SK-N-SH treated with all-trans-retinoic acid at 6 μM for 48 hours (cell line): ENCODE results near the gene SGPP1.
"Not testable (repeated sequence)": the region's sequence is repeated elsewhere in the genome, so short reads cannot be mapped to it uniquely, and the experiment has no call there.

Source experiments
- ATAC-seq: fragments of 200-7000 bp; cut with Tn5 transposase; 3 replicates; pipeline ENCODE4 v1.9.1; 2020; ENCODE audit warnings: mild to moderate bottlenecking, moderate library complexity
- ARNTL ChIP-seq: fragments of 450-650 bp; formaldehyde crosslinking; IDR thresholded peaks from 2 replicates; pipeline ENCODE4 v1.5.0; 2020; ENCODE audit warnings: low read depth, mild to moderate bottlenecking, moderate library complexity, borderline replicate concordance
- BACH2 ChIP-seq: fragments of 250-450 bp; sonication (Bioruptor Pico); IDR thresholded peaks from 2 replicates; pipeline ENCODE4 v1.9.0; 2021; ENCODE audit warnings: mild to moderate bottlenecking, borderline replicate concordance
- CSDC2 ChIP-seq: fragments of 250-450 bp; sonication (Bioruptor Pico); IDR thresholded peaks from 2 replicates; pipeline ENCODE4 v1.5.0; 2020; ENCODE audit warnings: mild to moderate bottlenecking, moderate library complexity
- GLIS3 ChIP-seq: fragments of 250-450 bp; sonication (Bioruptor Pico); IDR thresholded peaks from 2 replicates; pipeline ENCODE4 v1.5.0; 2020; ENCODE audit warnings: mild to moderate bottlenecking, moderate library complexity
- ISL1 ChIP-seq: fragments of 250-450 bp; sonication (Bioruptor Pico); IDR thresholded peaks from 2 replicates; pipeline ENCODE4 v2.1.2; 2022; ENCODE audit warnings: mild to moderate bottlenecking, moderate library complexity
- OSR1 ChIP-seq: fragments of 250-450 bp; sonication (Bioruptor Pico); IDR thresholded peaks from 2 replicates; pipeline ENCODE4 v1.8.0; 2022; ENCODE audit warnings: moderate library complexity, mild to moderate bottlenecking, inconsistent platforms
- PPARA ChIP-seq: fragments of 250-450 bp; sonication (Bioruptor Pico); IDR thresholded peaks from 2 replicates; pipeline ENCODE4 v1.5.0; 2020; ENCODE audit warnings: mild to moderate bottlenecking, borderline replicate concordance
- RARB ChIP-seq: fragments of 250-450 bp; sonication (Bioruptor Pico); IDR thresholded peaks from 2 replicates; pipeline ENCODE4 v1.8.0; 2021; ENCODE audit warnings: mild to moderate bottlenecking, moderate library complexity
- SNAI2 ChIP-seq: fragments of 250-450 bp; sonication (Bioruptor Pico); IDR thresholded peaks from 2 replicates; pipeline ENCODE4 v1.5.0; 2020; ENCODE audit warnings: mild to moderate bottlenecking, moderate library complexity
- TCF4 ChIP-seq: fragments of 250-450 bp; sonication (Bioruptor Pico); IDR thresholded peaks from 2 replicates; pipeline ENCODE4 v1.8.0; 2021; ENCODE audit warnings: mild to moderate bottlenecking, moderate library complexity, borderline replicate concordance
- ZFP3 ChIP-seq: fragments of 250-450 bp; sonication (Bioruptor Pico); IDR thresholded peaks from 2 replicates; pipeline ENCODE4 v1.5.0; 2020; ENCODE audit warnings: mild to moderate bottlenecking, moderate library complexity
- ZFP30 ChIP-seq: fragments of 450-650 bp; formaldehyde crosslinking; IDR thresholded peaks from 2 replicates; pipeline ENCODE4 v1.5.0; 2022; ENCODE audit warnings: mild to moderate bottlenecking, moderate library complexity
- ZNF565 ChIP-seq: fragments of 450-650 bp; formaldehyde crosslinking; conservative IDR thresholded peaks from 2 replicates; pipeline ENCODE4 v1.5.0; 2020; ENCODE audit warnings: low read depth, mild to moderate bottlenecking, moderate library complexity
- ZNF70 ChIP-seq: fragments of 450-650 bp; formaldehyde crosslinking; IDR thresholded peaks from 2 replicates; pipeline ENCODE4 v1.5.0; 2020; ENCODE audit warnings: mild to moderate bottlenecking, moderate library complexity
- ZNF8 ChIP-seq: fragments of 450-650 bp; formaldehyde crosslinking; IDR thresholded peaks from 2 replicates; pipeline ENCODE4 v1.5.0; 2020; ENCODE audit warnings: mild to moderate bottlenecking, moderate library complexity
- TF ChIP-seq, protein P1 (sequence below): fragments of 250-450 bp; sonication (Bioruptor Pico); IDR thresholded peaks from 2 replicates; pipeline ENCODE4 v1.5.1; 2021; ENCODE audit warnings: mild to moderate bottlenecking, moderate library complexity
- TF ChIP-seq, protein P2 (sequence below): fragments of 250-450 bp; sonication (Bioruptor Pico); IDR thresholded peaks from 2 replicates; pipeline ENCODE4 v1.5.0; 2020; ENCODE audit warnings: mild to moderate bottlenecking, moderate library complexity
- TF ChIP-seq, protein P3 (sequence below): fragments of 250-450 bp; sonication (Bioruptor Pico); IDR thresholded peaks from 2 replicates; pipeline ENCODE4 v1.5.1; 2020; ENCODE audit warnings: low read depth, mild to moderate bottlenecking, moderate library complexity
- TF ChIP-seq, protein P4 (sequence below): fragments of 250-450 bp; sonication (Bioruptor Pico); IDR thresholded peaks from 2 replicates; pipeline ENCODE4 v1.8.0; 2020; ENCODE audit warnings: mild to moderate bottlenecking, moderate library complexity, borderline replicate concordance

Gene SGPP1

DNA sequence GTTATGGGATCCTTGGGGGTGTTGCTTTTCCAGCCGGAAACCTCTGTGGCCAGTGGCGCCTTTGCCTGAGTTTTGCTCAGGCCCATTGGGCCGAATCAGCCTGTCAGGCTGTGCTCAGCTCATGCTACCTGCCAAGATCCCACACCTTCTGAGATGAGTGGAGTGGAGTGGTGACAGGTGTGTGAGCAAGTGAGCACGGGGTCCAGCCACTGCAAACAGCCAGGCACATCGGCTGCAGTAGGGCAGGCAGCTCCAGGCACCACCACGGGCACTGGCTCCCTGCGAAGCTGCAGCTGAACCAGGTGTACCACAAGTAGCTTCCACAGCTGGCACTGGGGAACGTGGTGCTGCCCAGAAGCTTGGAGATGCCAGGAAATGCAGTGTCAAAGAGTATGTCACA is 65.1 kb downstream of the SGPP1 start:
- TF ChIP-seq, protein P1, sequence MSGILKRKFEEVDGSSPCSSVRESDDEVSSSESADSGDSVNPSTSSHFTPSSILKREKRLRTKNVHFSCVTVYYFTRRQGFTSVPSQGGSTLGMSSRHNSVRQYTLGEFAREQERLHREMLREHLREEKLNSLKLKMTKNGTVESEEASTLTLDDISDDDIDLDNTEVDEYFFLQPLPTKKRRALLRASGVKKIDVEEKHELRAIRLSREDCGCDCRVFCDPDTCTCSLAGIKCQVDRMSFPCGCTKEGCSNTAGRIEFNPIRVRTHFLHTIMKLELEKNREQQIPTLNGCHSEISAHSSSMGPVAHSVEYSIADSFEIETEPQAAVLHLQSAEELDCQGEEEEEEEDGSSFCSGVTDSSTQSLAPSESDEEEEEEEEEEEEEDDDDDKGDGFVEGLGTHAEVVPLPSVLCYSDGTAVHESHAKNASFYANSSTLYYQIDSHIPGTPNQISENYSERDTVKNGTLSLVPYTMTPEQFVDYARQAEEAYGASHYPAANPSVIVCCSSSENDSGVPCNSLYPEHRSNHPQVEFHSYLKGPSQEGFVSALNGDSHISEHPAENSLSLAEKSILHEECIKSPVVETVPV (CRISPR knock-in tag): no peak
- TF ChIP-seq ZFP30 (CRISPR knock-in tag) (no peak), RARB (CRISPR knock-in tag) (no peak)
- no peak for ATAC-seq

DNA sequence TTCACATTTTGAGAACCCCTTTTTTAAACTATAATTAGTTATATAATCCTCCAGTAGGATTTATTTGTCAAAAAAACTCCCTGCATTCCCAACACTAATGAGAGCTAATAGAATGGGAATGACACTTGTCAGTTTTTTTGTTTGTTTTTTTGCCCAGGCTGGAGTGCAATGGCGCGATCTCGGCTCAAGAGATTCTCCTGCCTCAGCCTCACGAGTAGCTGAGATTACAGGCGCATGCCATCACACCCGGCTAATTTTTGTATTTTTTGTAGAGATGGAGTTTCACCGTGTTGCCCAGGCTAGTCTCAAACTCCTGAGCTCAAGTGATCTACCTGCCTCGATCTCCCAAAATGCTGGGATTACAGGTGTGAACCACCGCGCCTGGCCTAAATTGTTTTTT is 66.0 kb downstream of the SGPP1 start:
- ATAC-seq: not testable (repeated sequence)

DNA sequence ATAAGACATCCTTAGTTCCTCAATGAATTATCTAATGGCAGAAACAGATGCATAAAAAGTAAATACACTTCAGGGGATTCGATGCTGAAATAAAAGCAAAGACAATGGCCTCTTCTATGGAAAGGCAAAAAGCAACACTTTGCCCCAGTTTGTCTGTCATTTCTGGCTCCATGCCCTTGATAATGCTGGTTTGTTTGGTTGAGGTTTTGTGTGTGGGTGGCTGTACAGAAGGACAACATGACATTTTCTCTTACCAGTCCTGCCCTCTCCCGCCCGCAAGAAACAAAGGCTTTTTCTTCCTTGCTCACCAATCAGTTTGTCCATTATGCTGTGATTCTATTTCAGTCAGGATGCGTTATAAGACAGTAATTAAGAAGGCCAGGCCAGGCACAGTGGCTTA is 68.1 kb downstream of the SGPP1 start:
- no peak for TF ChIP-seq ZFP3 (CRISPR knock-in tag)
- TF ChIP-seq SNAI2 (CRISPR knock-in tag): no peak
- TF ChIP-seq, protein P2, sequence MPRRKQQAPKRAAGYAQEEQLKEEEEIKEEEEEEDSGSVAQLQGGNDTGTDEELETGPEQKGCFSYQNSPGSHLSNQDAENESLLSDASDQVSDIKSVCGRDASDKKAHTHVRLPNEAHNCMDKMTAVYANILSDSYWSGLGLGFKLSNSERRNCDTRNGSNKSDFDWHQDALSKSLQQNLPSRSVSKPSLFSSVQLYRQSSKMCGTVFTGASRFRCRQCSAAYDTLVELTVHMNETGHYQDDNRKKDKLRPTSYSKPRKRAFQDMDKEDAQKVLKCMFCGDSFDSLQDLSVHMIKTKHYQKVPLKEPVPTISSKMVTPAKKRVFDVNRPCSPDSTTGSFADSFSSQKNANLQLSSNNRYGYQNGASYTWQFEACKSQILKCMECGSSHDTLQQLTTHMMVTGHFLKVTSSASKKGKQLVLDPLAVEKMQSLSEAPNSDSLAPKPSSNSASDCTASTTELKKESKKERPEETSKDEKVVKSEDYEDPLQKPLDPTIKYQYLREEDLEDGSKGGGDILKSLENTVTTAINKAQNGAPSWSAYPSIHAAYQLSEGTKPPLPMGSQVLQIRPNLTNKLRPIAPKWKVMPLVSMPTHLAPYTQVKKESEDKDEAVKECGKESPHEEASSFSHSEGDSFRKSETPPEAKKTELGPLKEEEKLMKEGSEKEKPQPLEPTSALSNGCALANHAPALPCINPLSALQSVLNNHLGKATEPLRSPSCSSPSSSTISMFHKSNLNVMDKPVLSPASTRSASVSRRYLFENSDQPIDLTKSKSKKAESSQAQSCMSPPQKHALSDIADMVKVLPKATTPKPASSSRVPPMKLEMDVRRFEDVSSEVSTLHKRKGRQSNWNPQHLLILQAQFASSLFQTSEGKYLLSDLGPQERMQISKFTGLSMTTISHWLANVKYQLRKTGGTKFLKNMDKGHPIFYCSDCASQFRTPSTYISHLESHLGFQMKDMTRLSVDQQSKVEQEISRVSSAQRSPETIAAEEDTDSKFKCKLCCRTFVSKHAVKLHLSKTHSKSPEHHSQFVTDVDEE: no peak
- no peak for TF ChIP-seq GLIS3
- no peak for TF ChIP-seq ZFP30 (CRISPR knock-in tag)
- TF ChIP-seq, protein P3, sequence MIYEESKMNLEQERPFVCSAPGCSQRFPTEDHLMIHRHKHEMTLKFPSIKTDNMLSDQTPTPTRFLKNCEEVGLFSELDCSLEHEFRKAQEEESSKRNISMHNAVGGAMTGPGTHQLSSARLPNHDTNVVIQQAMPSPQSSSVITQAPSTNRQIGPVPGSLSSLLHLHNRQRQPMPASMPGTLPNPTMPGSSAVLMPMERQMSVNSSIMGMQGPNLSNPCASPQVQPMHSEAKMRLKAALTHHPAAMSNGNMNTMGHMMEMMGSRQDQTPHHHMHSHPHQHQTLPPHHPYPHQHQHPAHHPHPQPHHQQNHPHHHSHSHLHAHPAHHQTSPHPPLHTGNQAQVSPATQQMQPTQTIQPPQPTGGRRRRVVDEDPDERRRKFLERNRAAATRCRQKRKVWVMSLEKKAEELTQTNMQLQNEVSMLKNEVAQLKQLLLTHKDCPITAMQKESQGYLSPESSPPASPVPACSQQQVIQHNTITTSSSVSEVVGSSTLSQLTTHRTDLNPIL (CRISPR knock-in tag): no peak
- no peak for TF ChIP-seq ISL1 (CRISPR knock-in tag)
- no peak for TF ChIP-seq ARNTL (CRISPR knock-in tag)
- TF ChIP-seq PPARA (CRISPR knock-in tag): no peak
- TF ChIP-seq TCF4 (CRISPR knock-in tag): no peak
- no peak for TF ChIP-seq ZNF70
- TF ChIP-seq CSDC2 (CRISPR knock-in tag): no peak
- TF ChIP-seq BACH2 (CRISPR knock-in tag): no peak
- TF ChIP-seq, protein P1 (CRISPR knock-in tag): no peak
- TF ChIP-seq OSR1 (CRISPR knock-in tag): no peak
- TF ChIP-seq, all 23 proteins: peak for 0
- ATAC-seq: no peak

DNA sequence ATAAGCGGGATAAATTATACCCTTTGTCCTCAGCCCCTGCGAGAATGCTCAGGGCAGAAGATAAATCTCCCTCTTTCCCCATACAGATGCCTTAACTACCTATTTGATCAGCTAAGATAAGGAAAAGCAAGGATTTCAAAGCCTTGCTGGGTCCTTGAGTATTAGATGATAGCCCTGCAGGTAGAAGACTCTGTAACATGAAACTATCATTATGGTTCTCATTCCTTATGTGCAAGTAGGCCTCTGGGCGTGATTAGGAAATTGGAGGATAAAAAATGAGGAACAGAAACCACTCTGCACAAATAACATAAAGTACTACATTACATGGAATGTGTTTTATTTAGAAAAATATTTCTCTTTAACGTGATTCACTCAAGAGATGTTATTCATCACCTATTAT is 71.7 kb downstream of the SGPP1 start:
- TF ChIP-seq BACH2 (CRISPR knock-in tag) (no peak), ZFP30 (CRISPR knock-in tag) (no peak), RARB (CRISPR knock-in tag) (no peak), ZFP3 (CRISPR knock-in tag) (no peak), ISL1 (CRISPR knock-in tag) (no peak), TCF4 (CRISPR knock-in tag) (no peak), ZNF8 (no peak), PPARA (CRISPR knock-in tag) (no peak), ZNF565 (no peak)
- TF ChIP-seq, protein P4, sequence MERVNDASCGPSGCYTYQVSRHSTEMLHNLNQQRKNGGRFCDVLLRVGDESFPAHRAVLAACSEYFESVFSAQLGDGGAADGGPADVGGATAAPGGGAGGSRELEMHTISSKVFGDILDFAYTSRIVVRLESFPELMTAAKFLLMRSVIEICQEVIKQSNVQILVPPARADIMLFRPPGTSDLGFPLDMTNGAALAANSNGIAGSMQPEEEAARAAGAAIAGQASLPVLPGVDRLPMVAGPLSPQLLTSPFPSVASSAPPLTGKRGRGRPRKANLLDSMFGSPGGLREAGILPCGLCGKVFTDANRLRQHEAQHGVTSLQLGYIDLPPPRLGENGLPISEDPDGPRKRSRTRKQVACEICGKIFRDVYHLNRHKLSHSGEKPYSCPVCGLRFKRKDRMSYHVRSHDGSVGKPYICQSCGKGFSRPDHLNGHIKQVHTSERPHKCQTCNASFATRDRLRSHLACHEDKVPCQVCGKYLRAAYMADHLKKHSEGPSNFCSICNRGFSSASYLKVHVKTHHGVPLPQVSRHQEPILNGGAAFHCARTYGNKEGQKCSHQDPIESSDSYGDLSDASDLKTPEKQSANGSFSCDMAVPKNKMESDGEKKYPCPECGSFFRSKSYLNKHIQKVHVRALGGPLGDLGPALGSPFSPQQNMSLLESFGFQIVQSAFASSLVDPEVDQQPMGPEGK: no peak
- ATAC-seq: no peak
